Lower lobe of right lung (tissue), 2 donors: Measurements from ENCODE around the gene MB. TPM values are rescaled to one million over a fixed set of nuclear protein-coding genes. Genes with fewer than 3 reads are reported as not detected.

Experiments
- ATAC-seq, 2 donors: fragments of 200-7000 bp; cut with Tn5 transposase; one replicate each; pipeline ENCODE4 v1.9.1; 2020 to 2022; ENCODE audit warnings: mild to moderate bottlenecking in 2 of 2, moderate library complexity in 2 of 2
- DNase-seq: peaks from one replicate; pipeline ENCODE4 v3.0.0-alpha.2; 2020
- H3K27ac ChIP-seq: fragments of 200-600 bp; one replicate; pipeline ENCODE4 v1.8.0; 2022
- H3K27me3 ChIP-seq: fragments of 200-600 bp; one replicate; pipeline ENCODE4 v1.8.0; 2022; ENCODE audit warnings: low read depth
- H3K36me3 ChIP-seq: fragments of 200-600 bp; one replicate; pipeline ENCODE4 v1.8.0; 2022; ENCODE audit warnings: mild to moderate bottlenecking
- H3K4me1 ChIP-seq: fragments of 200-600 bp; one replicate; pipeline ENCODE4 v1.8.0; 2022
- H3K4me3 ChIP-seq: fragments of 200-600 bp; one replicate; pipeline ENCODE4 v1.8.0; 2022; ENCODE audit warnings: mild to moderate bottlenecking
- H3K9me3 ChIP-seq: fragments of 200-600 bp; one replicate; pipeline ENCODE4 v1.8.0; 2022
- CTCF ChIP-seq: fragments of 200-600 bp; IDR thresholded peaks from one replicate; pipeline ENCODE4 v1.8.0; 2022; ENCODE audit warnings: antibody characterized with exemption, mild to moderate bottlenecking
- intact Hi-C: fragments of 100-400 bp; cut with DNase I; formaldehyde crosslinking; loops from one replicate; pipeline ENCODE4 v1.11.0; 2022
- total RNA-seq: library from RNA; stranded (reverse); fragmentation: NEBNext Ultra II Directional; extraction: Animal tissue kit (Norgen Biotek cat#: 25700); gene quantifications from one replicate; pipeline ENCODE4 v1.2.1, GENCODE V29; 2021
- donor health status: DM: no; HTN: yes; CAD: no; lungs with severe emphysema.

MB gene
- total RNA-seq, 1 donor from 2014 or later: 0.86 TPM

GRCh38 chr22:35589071-35589755 lies 27.9 kb downstream of the MB start:
- H3K4me3 ChIP-seq: no peak overlapping the region
- peaks cover 30% of the 10 kb centered on the region for H3K4me1 ChIP-seq
- no peak overlapping the region for H3K27ac ChIP-seq
- no peak for DNase-seq
- peaks cover 3% of the 10 kb centered on the region for H3K9me3 ChIP-seq
- intact Hi-C loops: loop anchor here (10.0 kb wide), 1 partner anchor 154 kb away; no protein-coding TSS in a partner anchor
- H3K36me3 ChIP-seq: no peaks in the 10 kb centered on the region
- peak; percentile 59 to 60 for ATAC-seq
- H3K27me3 ChIP-seq: no peaks in the 10 kb centered on the region
- TF ChIP-seq CTCF: no peak

DNA sequence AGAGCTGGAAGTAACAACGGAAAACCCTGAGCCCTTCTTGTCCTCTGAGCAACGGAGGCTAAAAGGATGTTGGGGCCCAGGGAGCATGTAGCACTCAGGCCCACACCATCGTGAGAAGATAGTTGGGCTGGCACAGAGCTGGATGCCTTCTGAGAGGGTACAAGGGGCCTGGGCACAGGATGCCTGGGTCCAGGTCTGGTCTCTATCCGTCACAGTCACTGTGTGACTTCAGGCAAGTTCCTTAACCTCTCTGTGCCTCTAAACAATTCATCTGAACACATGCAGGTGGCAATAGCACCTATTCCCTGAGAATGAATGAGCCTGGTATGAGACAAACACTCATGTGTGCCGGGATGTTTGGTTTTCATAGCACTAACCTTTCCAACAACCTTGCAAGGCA lies 29.2 kb downstream of the MB start:
- H3K36me3 ChIP-seq: no peaks in the 10 kb centered on the region
- no peak overlapping the region for H3K4me3 ChIP-seq
- H3K9me3 ChIP-seq: peaks cover 3% of the 10 kb centered on the region
- peaks cover 30% of the 10 kb centered on the region for H3K4me1 ChIP-seq
- no peak for ATAC-seq
- no peak for DNase-seq
- intact Hi-C loops: loop anchor here (10.0 kb wide), 1 partner anchor 153 kb away; no protein-coding TSS in a partner anchor
- TF ChIP-seq CTCF: no peak
- H3K27ac ChIP-seq: no peak overlapping the region
- no peaks in the 10 kb centered on the region for H3K27me3 ChIP-seq

DNA sequence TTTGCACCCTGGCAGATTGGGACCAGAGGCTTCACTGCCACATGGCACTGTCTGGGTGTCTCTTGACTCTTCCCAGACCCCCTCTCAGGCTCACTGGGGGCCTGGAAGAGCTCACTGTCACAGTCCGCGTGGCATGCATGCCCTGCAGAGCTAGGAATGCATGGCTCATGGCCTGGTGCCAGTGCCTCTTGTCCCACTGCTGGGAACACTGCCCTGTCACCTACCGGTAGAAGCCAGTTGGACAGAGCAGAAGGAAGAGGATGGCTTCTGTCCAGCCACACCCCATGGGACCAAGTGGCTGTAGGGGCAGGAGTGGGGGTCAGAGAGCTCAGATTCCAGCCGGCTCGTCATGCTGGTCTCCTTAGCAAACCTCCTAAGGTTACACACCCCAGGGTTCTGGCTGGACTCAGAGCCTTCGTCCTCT lies 29.7 kb downstream of the MB start:
- no peak for TF ChIP-seq CTCF
- H3K4me1 ChIP-seq: peaks cover 27% of the 10 kb centered on the region
- peak; percentile 80 for DNase-seq
- no peaks in the 10 kb centered on the region for H3K36me3 ChIP-seq
- ATAC-seq: peak; percentile 64
- intact Hi-C loops: loop anchor here (10.0 kb wide), 1 partner anchor 153 kb away; no protein-coding TSS in a partner anchor
- no peak overlapping the region for H3K4me3 ChIP-seq
- no peak overlapping the region for H3K27ac ChIP-seq
- no peaks in the 10 kb centered on the region for H3K27me3 ChIP-seq
- peaks cover 3% of the 10 kb centered on the region for H3K9me3 ChIP-seq

GRCh38 chr22:35586771-35587170 lies 30.4 kb downstream of the MB start:
- intact Hi-C loops: loop anchor here (10.0 kb wide), 1 partner anchor 152 kb away; no protein-coding TSS in a partner anchor

More at GRCh38 chr22:35586771-35587170, 30.4 kb downstream of the MB start:
- no peaks in the 10 kb centered on the region for H3K36me3 ChIP-seq
- peaks cover 20% of the 10 kb centered on the region for H3K4me1 ChIP-seq
- no peak overlapping the region for H3K4me3 ChIP-seq
- ATAC-seq (no peak), DNase-seq (no peak)
- TF ChIP-seq CTCF: no peak
- no peak overlapping the region for H3K27ac ChIP-seq
- no peaks in the 10 kb centered on the region for H3K27me3 ChIP-seq
- H3K9me3 ChIP-seq: peaks cover 3% of the 10 kb centered on the region
